Breast epithelium (tissue), 3 donors: ENCODE results near the gene NPHP4.

ENCODE experiments used
- CTCF ChIP-seq, 3 donors: fragments of 450-650 bp; IDR thresholded peaks; one replicate each; pipeline ENCODE4 v1.5.1; 2016 to 2017; ENCODE audit warnings: antibody characterized with exemption in 3 of 3, mild to moderate bottlenecking in 3 of 3, moderate library complexity in 3 of 3
- POLR2A ChIP-seq: fragments of 450-650 bp; IDR thresholded peaks from one replicate; pipeline ENCODE4 v1.6.1; 2016; ENCODE audit warnings: antibody characterized with exemption, mild to moderate bottlenecking, moderate library complexity

DNA sequence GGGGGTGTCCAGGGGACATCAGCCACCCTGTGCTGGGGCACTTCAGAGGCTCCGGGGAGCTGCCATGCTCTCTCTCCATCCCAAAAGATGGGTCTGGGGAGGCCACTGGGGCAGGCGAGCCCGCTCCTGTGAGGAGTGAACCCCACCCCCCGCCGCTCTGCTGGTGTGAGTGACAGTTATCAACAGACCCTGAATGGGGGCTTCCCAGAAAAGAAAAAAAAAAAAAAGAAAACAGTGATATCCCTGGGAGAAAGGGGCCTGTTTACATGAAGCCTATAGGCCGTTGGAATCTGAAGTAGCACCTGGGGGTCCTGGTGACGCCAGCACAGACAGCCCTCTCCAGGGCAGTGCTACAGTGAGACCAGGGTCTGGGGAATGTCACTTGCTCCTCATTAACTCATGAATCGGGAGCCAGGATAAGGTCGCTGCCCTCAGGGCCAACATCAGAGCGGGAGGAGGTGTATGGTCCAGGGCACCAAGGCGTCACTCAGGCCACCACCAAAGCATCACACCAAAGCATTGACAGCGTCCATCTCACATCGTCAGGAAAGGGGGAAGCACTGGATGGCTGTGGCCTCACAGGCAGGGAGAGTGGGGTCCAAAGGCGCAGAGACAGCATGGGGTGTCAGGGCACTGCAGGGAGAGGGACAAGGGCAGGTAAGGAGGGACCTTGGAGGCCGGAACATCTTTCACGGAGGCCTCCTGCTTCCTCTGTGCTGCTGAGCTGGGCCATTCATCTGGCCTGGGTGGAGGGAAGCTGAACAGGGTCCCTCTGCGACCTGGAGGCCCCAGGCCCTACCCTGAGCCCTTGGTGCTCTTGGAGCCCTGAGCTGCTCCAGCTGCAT lies 8.4 kb upstream of the NPHP4 start:
- TF ChIP-seq CTCF (IDR thresholded peaks at IDR 0.05): no peak
- no peak for TF ChIP-seq POLR2A
